Astrocyte of the spinal cord (primary cell): ENCODE data around the gene SLC5A11.

Experiments
- DNase-seq: peaks from one replicate; pipeline ENCODE4 v3.0.0; 2011; ENCODE audit warnings: low read depth, low spot score
- H3K4me3 ChIP-seq: 2 replicates; pipeline ENCODE4 v1.5.1; 2011; ENCODE audit warnings: low read depth, mild to moderate bottlenecking, low read length, moderate library complexity
- CTCF ChIP-seq: IDR thresholded peaks from 2 replicates; pipeline ENCODE4 v1.5.1; 2012; ENCODE audit warnings: low read depth, mild to moderate bottlenecking, low read length, inconsistent platforms
- in situ Hi-C: cut with HindIII; loops from 2 replicates; pipeline ENCODE4 v1.10.0; 2017; ENCODE audit warnings: low sequenced_read_pairs

The SLC5A11 gene

GRCh38 chr16:24953721-24954120 is 108.0 kb downstream of the SLC5A11 start:
- no peak overlapping the region for H3K4me3 ChIP-seq
- no peak for TF ChIP-seq CTCF
- in situ Hi-C loops, result no loop called here
- DNase-seq, result no peak

GRCh38 chr16:24954137-24954536 is 108.4 kb downstream of the SLC5A11 start:
- no peak overlapping the region for H3K4me3 ChIP-seq
- in situ Hi-C loops, result no loop called here
- TF ChIP-seq CTCF, result no peak
- DNase-seq, result no peak

DNA sequence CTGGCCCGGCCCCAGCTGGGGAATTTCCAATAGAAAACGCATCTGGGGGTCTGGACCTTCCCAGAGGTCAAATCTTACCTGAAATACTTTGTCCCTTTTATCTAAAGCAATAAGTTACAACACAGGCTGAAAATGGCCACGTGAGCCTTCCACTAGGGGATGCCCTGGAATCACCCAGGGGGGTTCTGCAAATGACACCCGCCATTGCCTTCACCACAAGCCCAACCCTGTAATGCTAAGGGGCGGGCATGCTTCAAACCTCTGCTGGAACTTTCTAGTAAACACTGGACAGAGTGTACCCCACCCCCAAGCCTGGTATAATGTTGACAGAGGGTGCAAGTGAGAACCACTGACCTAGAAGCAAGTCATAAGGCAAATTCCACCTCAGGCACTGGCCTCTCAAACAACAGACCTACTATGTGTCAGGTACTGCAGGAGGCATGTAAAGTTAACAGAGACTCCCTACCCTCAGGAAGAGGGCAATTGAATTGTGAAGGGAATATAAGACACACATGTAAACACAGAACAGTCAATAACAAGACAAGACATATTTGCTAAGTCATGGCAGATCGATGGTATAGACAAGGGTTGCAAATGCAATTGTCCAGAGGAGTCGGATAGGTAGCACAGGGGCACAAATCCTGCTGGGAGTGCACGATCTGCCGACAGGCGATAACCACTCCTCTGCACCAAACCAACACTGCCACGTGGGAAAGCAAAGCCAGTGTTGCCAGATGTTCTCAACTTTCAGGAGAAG is 110.4 kb downstream of the SLC5A11 start:
- in situ Hi-C loops, result no loop called here
- H3K4me3 ChIP-seq, result no peak overlapping the region
- no peak for TF ChIP-seq CTCF
- DNase-seq, result no peak

DNA sequence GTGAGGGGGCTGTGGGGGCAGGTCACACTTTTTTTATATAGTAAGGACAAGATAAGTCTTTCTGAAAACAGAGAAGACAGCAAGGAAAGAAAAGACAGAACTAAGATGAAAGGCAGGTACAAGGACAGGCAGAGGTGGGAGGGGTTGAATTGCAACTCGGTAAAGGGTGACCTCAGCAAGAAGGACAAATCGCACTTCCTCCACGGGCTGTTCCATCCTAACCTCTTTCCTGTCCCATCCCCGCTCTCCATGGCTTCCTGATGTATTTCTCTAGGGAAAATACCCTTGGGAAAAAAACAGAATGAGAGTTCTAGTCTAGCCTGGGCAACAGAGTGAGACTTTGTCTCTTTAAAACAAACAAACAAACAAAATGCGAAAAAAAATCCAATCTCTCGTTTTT is 112.1 kb downstream of the SLC5A11 start:
- DNase-seq, result no peak
- in situ Hi-C loops, result no loop called here
- H3K4me3 ChIP-seq, result no peak overlapping the region
- no peak for TF ChIP-seq CTCF
